SK-N-MC (cell line): Measurements from ENCODE around the gene MEGF8.

Source experiments
- DNase-seq: peaks from one replicate; pipeline ENCODE4 v3.0.0-alpha.2; 2011; ENCODE audit warnings: low read depth, low spot score
- H3K27ac ChIP-seq: fragments of 200-600 bp; sonication (generic); 2 replicates; pipeline ENCODE4 v1.5.1; 2016; ENCODE audit warnings: mixed run types
- H3K36me3 ChIP-seq: fragments of 200-600 bp; sonication (generic); 2 replicates; pipeline ENCODE4 v1.6.1; 2017; ENCODE audit warnings: antibody characterized with exemption, low read length, mixed read lengths; ENCODE audit not compliant: insufficient read depth
- H3K4me3 ChIP-seq: fragments of 200-600 bp; sonication (generic); 2 replicates; pipeline ENCODE4 v1.5.1; 2016
- H3K9ac ChIP-seq: fragments of 200-600 bp; sonication (generic); 2 replicates; pipeline ENCODE4 v1.8.0; 2017; ENCODE audit warnings: mixed run types, mixed read lengths; ENCODE audit not compliant: insufficient read length
- H3K9me3 ChIP-seq: fragments of 200-600 bp; sonication (generic); 2 replicates; pipeline ENCODE4 v1.6.1; 2017; ENCODE audit warnings: low read depth, mild to moderate bottlenecking, antibody characterized with exemption, low read length, moderate library complexity, mixed read lengths
- EZH2 ChIP-seq: fragments of 200-600 bp; sonication (generic); IDR thresholded peaks from one replicate; pipeline ENCODE4 v1.6.1; 2017; ENCODE audit warnings: antibody characterized with exemption
- FOXP2 ChIP-seq: optimal IDR thresholded peaks from 2 replicates; pipeline ENCODE3; 2011; ENCODE audit warnings: mild to moderate bottlenecking, moderate library complexity; ENCODE audit not compliant: insufficient read depth; ENCODE audit errors: extremely low read length, control extremely low read depth
- POLR2AphosphoS5 ChIP-seq: IDR thresholded peaks from 2 replicates; pipeline ENCODE4 v1.6.1; 2012; ENCODE audit warnings: mild to moderate bottlenecking, low read depth, low read length, borderline replicate concordance

MEGF8 gene

DNA sequence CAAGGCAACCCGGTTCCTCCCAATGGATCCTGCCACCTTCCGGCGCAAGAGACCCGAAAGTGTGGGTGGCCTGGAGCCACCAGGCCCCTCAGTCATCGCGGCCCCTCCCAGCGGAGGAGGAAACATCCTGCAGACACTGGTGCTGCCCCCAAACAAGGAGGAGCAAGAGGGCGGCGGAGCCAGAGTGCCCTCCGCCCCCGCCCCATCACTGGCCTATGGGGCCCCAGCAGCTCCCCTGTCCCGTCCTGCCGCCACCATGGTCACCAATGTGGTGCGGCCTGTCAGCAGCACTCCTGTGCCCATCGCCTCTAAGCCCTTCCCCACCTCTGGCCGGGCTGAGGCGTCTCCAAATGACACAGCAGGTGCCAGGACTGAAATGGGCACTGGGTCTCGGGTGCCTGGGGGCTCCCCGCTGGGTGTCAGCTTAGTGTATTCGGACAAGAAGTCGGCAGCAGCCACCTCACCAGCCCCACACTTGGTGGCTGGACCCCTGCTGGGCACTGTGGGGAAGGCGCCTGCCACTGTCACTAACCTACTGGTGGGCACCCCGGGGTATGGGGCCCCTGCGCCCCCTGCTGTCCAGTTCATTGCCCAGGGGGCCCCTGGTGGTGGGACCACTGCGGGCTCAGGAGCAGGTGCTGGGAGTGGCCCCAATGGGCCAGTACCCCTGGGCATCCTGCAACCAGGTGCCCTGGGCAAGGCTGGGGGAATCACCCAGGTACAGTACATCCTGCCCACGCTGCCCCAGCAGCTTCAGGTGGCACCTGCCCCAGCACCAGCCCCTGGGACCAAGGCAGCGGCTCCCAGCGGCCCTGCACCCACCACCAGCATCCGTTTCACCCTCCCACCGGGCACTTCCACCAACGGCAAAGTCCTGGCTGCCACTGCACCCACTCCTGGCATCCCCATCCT is 34.7 kb upstream of the MEGF8 start:
- H3K27ac ChIP-seq = no peak overlapping the region
- DNase-seq = no peak
- no peaks in the 10 kb centered on the region for H3K9me3 ChIP-seq
- H3K4me3 ChIP-seq = no peak overlapping the region
- H3K36me3 ChIP-seq = peaks cover 84% of the 10 kb centered on the region
- no peak overlapping the region for H3K9ac ChIP-seq
- TF ChIP-seq POLR2AphosphoS5 (no peak; the same call in 1 of the 2 replicates), FOXP2 (no peak), EZH2 (no peak)

DNA sequence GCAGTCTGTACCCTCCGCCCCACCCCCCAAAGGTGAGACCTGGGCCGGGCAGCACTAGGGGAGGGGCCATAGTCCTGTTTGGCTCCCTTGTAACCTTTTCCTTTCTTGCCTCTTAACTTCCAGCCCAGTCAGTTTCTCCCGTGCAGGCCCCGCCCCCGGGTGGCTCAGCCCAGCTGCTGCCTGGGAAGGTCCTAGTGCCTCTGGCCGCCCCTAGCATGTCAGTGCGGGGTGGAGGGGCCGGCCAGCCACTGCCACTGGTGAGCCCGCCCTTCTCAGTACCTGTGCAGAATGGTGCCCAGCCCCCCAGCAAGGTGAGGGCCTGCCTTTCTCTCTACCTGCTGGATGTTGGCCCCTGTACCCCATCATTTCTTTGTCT is 34.0 kb upstream of the MEGF8 start:
- TF ChIP-seq EZH2 (no peak), POLR2AphosphoS5 (0 out of 2 replicates have a peak, but pooled peaks have one; percentile 12), FOXP2 (no peak)
- Histone ChIP-seq H3K36me3 (peaks cover 90% of the 10 kb centered on the region), H3K9me3 (no peaks in the 10 kb centered on the region), H3K27ac (no peak overlapping the region), H3K9ac (no peak overlapping the region), H3K4me3 (no peak overlapping the region)
- no peak for DNase-seq

DNA sequence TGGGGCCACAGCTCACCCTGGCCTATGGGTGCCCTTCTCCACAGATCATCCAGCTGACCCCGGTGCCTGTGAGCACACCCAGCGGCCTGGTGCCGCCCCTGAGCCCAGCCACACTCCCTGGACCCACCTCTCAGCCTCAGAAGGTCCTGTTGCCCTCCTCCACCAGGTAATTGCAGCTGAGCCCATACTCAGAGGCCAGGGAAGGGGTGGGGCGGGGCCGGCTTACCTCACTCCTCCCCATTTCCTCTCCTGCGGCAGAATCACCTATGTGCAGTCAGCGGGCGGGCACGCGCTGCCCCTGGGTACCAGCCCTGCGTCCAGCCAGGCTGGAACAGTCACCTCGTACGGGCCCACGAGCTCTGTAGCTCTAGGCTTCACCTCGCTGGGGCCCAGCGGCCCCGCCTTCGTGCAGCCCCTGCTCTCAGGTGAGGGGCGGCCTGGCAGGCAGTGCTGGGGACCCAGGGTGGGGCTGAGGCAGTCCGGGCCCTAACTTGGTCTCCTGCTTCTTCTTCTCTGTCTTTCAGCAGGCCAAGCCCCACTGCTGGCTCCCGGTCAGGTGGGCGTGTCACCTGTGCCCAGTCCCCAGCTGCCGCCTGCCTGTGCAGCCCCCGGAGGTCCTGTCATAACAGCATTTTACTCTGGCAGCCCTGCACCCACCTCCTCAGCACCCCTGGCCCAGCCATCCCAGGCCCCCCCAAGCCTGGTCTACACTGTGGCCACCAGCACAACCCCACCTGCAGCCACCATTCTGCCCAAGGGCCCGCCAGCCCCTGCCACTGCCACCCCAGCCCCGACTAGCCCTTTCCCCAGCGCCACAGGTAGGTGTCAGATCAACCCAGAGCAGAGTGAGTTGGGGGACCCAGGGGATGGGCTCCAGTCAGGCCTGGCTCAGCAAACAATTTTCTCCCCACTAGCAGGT is 33.1 kb upstream of the MEGF8 start:
- peaks cover 91% of the 10 kb centered on the region for H3K36me3 ChIP-seq
- no peak overlapping the region for H3K9ac ChIP-seq
- H3K27ac ChIP-seq = no peak overlapping the region
- TF ChIP-seq EZH2 (no peak), FOXP2 (no peak), POLR2AphosphoS5 (no peak; the same call in 1 of the 2 replicates)
- DNase-seq = no peak
- H3K9me3 ChIP-seq = no peaks in the 10 kb centered on the region
- no peak overlapping the region for H3K4me3 ChIP-seq

DNA sequence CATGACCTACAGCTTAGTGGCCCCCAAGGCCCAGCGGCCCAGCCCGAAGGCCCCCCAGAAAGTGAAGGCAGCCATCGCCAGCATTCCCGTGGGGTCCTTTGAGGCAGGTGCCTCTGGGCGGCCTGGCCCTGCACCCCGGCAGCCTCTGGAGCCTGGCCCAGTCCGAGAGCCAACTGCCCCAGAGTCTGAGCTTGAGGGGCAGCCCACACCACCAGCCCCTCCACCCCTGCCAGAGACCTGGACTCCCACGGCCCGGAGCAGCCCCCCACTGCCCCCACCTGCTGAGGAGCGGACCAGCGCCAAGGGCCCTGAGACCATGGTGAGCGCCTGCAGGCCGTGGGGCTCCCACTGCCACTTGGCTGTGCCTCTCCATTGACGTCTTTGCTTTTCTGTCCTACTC is 32.5 kb upstream of the MEGF8 start:
- Histone ChIP-seq H3K9me3 (no peaks in the 10 kb centered on the region), H3K27ac (no peak overlapping the region; the same call in 1 of the 2 replicates), H3K36me3 (peaks cover 84% of the 10 kb centered on the region), H3K9ac (no peak overlapping the region), H3K4me3 (no peak overlapping the region)
- no peak for DNase-seq
- TF ChIP-seq POLR2AphosphoS5 (no peak), EZH2 (no peak), FOXP2 (no peak)

DNA sequence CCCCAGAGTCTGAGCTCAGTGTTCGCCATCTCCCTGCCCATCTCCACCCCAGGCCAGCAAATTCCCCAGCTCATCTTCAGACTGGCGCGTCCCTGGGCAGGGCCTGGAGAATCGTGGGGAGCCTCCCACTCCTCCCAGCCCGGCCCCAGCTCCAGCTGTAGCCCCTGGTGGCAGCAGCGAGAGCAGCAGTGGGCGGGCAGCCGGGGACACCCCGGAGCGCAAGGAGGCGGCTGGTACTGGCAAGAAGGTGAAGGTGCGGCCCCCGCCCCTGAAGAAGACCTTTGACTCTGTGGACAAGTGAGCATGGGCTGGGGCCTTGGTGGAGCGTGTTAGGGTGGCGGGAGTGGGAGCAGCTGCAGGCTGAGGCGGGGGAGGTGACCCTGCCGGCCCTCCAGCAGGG is 31.9 kb upstream of the MEGF8 start:
- no peak for TF ChIP-seq EZH2
- TF ChIP-seq FOXP2 = no peak
- no peak for TF ChIP-seq POLR2AphosphoS5
- Histone ChIP-seq H3K4me3 (no peak overlapping the region), H3K36me3 (peaks cover 78% of the 10 kb centered on the region), H3K27ac (no peak overlapping the region; the same call in 1 of the 2 replicates), H3K9ac (no peak overlapping the region), H3K9me3 (no peaks in the 10 kb centered on the region)
- DNase-seq = no peak

DNA sequence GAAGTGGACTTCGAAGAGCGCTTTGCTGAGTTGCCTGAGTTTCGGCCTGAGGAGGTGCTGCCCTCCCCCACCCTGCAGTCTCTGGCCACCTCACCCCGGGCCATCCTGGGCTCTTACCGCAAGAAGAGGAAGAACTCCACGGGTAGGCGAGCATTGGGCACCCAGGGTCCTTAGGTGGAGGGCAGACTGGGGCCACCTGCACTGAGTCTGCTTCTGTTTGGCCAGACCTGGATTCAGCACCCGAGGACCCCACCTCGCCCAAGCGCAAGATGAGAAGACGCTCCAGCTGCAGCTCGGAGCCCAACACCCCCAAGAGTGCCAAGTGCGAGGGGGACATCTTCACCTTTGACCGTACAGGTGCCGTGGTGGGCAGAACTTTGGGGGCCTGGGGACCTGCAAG is 31.5 kb upstream of the MEGF8 start:
- Histone ChIP-seq H3K9ac (no peak overlapping the region), H3K9me3 (no peaks in the 10 kb centered on the region), H3K4me3 (no peak overlapping the region), H3K36me3 (peaks cover 74% of the 10 kb centered on the region), H3K27ac (no peak overlapping the region)
- no peak for DNase-seq
- TF ChIP-seq EZH2 = no peak
- TF ChIP-seq POLR2AphosphoS5 = no peak
- no peak for TF ChIP-seq FOXP2

DNA sequence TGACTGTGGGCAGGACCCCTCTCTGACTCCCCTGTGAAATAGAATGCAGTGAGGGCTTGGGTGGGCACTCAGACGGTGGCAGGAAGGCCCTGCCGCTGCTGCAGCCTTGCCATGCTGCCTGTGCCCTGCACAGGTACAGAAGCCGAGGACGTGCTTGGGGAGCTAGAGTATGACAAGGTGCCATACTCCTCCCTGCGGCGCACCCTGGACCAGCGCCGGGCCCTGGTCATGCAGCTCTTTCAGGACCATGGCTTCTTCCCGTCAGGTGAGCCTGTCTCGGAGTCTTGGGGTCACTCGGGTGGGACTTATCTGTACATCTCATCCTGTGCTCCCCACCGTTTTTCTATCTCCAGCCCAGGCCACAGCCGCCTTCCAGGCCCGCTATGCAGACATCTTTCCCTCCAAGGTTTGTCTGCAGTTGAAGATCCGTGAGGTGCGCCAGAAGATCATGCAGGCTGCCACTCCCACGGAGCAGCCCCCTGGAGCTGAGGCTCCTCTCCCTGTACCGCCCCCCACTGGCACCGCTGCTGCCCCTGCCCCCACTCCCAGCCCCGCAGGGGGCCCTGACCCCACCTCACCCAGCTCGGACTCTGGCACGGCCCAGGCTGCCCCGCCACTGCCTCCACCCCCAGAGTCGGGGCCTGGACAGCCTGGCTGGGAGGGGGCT is 30.8 kb upstream of the MEGF8 start:
- Histone ChIP-seq H3K9ac (no peak overlapping the region), H3K36me3 (peaks cover 68% of the 10 kb centered on the region), H3K4me3 (no peak overlapping the region), H3K27ac (peak overlapping the region; percentile 25; the same call in 1 of the 2 replicates), H3K9me3 (no peaks in the 10 kb centered on the region)
- DNase-seq = no peak
- no peak for TF ChIP-seq POLR2AphosphoS5
- TF ChIP-seq EZH2 = no peak
- no peak for TF ChIP-seq FOXP2

DNA sequence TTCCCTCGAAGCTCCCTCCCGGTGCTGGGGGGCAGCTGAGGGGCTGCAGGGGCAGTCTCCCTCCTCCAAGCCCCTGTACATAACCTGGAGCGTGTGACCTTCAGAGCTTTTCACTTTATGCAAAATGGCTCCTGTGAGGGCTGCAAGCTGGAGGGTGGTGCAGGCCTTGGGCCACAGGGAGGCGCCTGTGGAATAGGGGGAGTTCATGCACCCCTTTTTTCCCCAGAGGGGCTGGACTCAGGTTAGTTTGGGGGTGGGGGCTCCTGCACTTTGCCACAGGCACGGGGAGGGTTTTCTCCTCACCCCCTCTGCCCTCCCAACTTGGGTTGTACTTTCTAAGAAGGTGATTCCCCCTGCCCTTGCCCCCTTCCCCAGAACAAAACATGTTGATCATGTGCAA is 30.1 kb upstream of the MEGF8 start:
- Histone ChIP-seq H3K27ac (peak overlapping the region; percentile 46; the same call in 1 of the 2 replicates), H3K9ac (no peak overlapping the region), H3K9me3 (no peaks in the 10 kb centered on the region), H3K4me3 (no peak overlapping the region), H3K36me3 (peaks cover 67% of the 10 kb centered on the region)
- DNase-seq = no peak
- no peak for TF ChIP-seq EZH2
- TF ChIP-seq FOXP2 = no peak
- TF ChIP-seq POLR2AphosphoS5 = no peak
